ENCODE results near the gene ARPC4.
A peak's percentile ranks its signal among the peaks of the same experiment; 100 is the strongest.

ARPC4 gene

GRCh38 chr3:9806688-9807589, 14.1 kb downstream of the ARPC4 start:
- Histone ChIP-seq H3K27me3 (ENCODE audit: insufficient read depth, low read length, poor library complexity) (no peaks in the 10 kb centered on the region), H2BK120ac (ENCODE audit: low read depth, low read length) (no peak overlapping the region), H3K79me1 (ENCODE audit: low read length) (no peaks in the 10 kb centered on the region), H3K4me3 (ENCODE audit: low read length) (no peak overlapping the region), H3K4me1 (ENCODE audit: control insufficient read depth, low read depth, low read length) (no peaks in the 10 kb centered on the region), H3K79me2 (ENCODE audit: control insufficient read depth, insufficient read depth, low read length) (no peaks in the 10 kb centered on the region), H3K27ac (ENCODE audit: low read depth, low read length) (no peak overlapping the region), H3K18ac (ENCODE audit: low read length) (no peak overlapping the region), H3K23ac (ENCODE audit: low read length) (no peak overlapping the region), H4K8ac (ENCODE audit: low read depth, low read length) (no peak overlapping the region), H3K9ac (ENCODE audit: low read length) (no peak overlapping the region), H3K4me2 (ENCODE audit: low read length) (no peak overlapping the region), H3K36me3 (ENCODE audit: control insufficient read depth, insufficient read depth, low read length) (peaks cover 15% of the 10 kb centered on the region), H2BK5ac (ENCODE audit: low read length) (no peak overlapping the region), H3K56ac (ENCODE audit: low read length) (no peak overlapping the region), H3K4ac (ENCODE audit: low read depth, low read length) (no peak overlapping the region), H4K5ac (ENCODE audit: low read length) (no peak overlapping the region), H2BK15ac (replicated peaks; ENCODE audit: low read depth) (no peak overlapping the region), H2AK5ac (ENCODE audit: low read length) (no peak overlapping the region)
- DNase-seq: no peak
- no CpG with 5 or more reads among the region's 7 CpGs for WGBS (ENCODE audit: extremely low coverage, insufficient coverage, low lambda C conversion rate)

- H3K4ac ChIP-seq (ENCODE audit: low read depth, low read length): no peak overlapping the region
- H3K4me1 ChIP-seq (ENCODE audit: control insufficient read depth, low read depth, low read length): no peaks in the 10 kb centered on the region
- DNase-seq: no peak
- no peak overlapping the region for H4K5ac ChIP-seq (ENCODE audit: low read length)
- H3K4me2 ChIP-seq (ENCODE audit: low read length): no peak overlapping the region
- no peak overlapping the region for H3K4me3 ChIP-seq (ENCODE audit: low read length)
- no peaks in the 10 kb centered on the region for H3K79me1 ChIP-seq (ENCODE audit: low read length)
- no peak overlapping the region for H3K23ac ChIP-seq (ENCODE audit: low read length)
- no peak overlapping the region for H2BK5ac ChIP-seq (ENCODE audit: low read length)
- H2AK5ac ChIP-seq (ENCODE audit: low read length): no peak overlapping the region
- WGBS (ENCODE audit: extremely low coverage, insufficient coverage, low lambda C conversion rate): no CpG with 5 or more reads among the region's 2 CpGs
- H3K18ac ChIP-seq (ENCODE audit: low read length): no peak overlapping the region
- H3K56ac ChIP-seq (ENCODE audit: low read length): no peak overlapping the region
- no peaks in the 10 kb centered on the region for H3K79me2 ChIP-seq (ENCODE audit: control insufficient read depth, insufficient read depth, low read length)
- no peak overlapping the region for H4K8ac ChIP-seq (ENCODE audit: low read depth, low read length)
- H3K9ac ChIP-seq (ENCODE audit: low read length): no peak overlapping the region
- no peak overlapping the region for H2BK15ac ChIP-seq (replicated peaks; ENCODE audit: low read depth)
- peaks cover 15% of the 10 kb centered on the region for H3K36me3 ChIP-seq (ENCODE audit: control insufficient read depth, insufficient read depth, low read length)
- H3K27ac ChIP-seq (ENCODE audit: low read depth, low read length): no peak overlapping the region
- no peak overlapping the region for H2BK120ac ChIP-seq (ENCODE audit: low read depth, low read length)
- no peaks in the 10 kb centered on the region for H3K27me3 ChIP-seq (ENCODE audit: insufficient read depth, low read length, poor library complexity)
These were observed 15.1 kb downstream of the ARPC4 start for GRCh38 chr3:9807981-9808344.

DNA sequence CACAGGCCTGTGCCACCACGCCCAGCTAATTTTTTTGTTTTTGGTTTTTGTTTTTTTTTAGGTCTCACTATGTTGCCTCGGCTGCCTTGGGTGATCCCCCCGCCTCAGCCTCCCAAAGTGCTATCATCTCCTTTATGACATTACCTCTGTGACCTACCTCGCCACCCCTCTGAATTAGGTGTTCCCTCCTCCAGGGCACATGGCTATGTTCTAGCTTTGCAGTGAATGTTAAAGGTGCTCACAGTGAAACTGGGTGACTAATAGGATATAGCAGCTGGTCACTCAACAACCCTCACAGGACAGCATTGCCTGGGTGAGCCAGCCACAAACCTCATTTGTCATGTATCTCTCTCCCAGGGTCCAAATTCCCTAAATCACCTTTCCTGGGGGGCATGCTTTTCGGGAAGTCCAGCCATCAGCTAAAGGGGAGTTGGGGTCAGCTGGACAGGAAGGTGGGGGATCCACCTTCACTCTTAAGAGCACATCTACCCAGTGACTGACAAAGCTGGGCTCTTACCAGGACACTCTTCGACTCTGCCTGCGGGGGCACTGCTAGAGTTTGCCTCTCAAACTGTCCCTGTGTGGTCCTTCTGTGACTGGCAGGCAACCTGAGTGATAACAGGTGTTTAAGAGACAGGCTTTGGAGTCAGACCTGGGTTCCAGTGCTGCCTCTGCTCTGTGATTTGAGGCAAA, 15.6 kb downstream of the ARPC4 start:
- H4K8ac ChIP-seq (ENCODE audit: low read depth, low read length): no peak overlapping the region
- no peaks in the 10 kb centered on the region for H3K79me1 ChIP-seq (ENCODE audit: low read length)
- H2AK5ac ChIP-seq (ENCODE audit: low read length): no peak overlapping the region
- no peak overlapping the region for H3K4me2 ChIP-seq (ENCODE audit: low read length)
- H3K36me3 ChIP-seq (ENCODE audit: control insufficient read depth, insufficient read depth, low read length): peaks cover 13% of the 10 kb centered on the region
- H3K4ac ChIP-seq (ENCODE audit: low read depth, low read length): no peak overlapping the region
- H3K4me3 ChIP-seq (ENCODE audit: low read length): no peak overlapping the region
- H3K23ac ChIP-seq (ENCODE audit: low read length): no peak overlapping the region
- H3K79me2 ChIP-seq (ENCODE audit: control insufficient read depth, insufficient read depth, low read length): no peaks in the 10 kb centered on the region
- no peak overlapping the region for H2BK5ac ChIP-seq (ENCODE audit: low read length)
- H3K27ac ChIP-seq (ENCODE audit: low read depth, low read length): no peak overlapping the region
- H2BK120ac ChIP-seq (ENCODE audit: low read depth, low read length): no peak overlapping the region
- H3K56ac ChIP-seq (ENCODE audit: low read length): no peak overlapping the region
- WGBS (ENCODE audit: extremely low coverage, insufficient coverage, low lambda C conversion rate): no CpG with 5 or more reads among the region's 7 CpGs
- no peak overlapping the region for H3K18ac ChIP-seq (ENCODE audit: low read length)
- DNase-seq: peak; percentile 81
- H3K27me3 ChIP-seq (ENCODE audit: insufficient read depth, low read length, poor library complexity): no peaks in the 10 kb centered on the region
- H3K4me1 ChIP-seq (ENCODE audit: control insufficient read depth, low read depth, low read length): no peaks in the 10 kb centered on the region
- H4K5ac ChIP-seq (ENCODE audit: low read length): no peak overlapping the region
- no peak overlapping the region for H3K9ac ChIP-seq (ENCODE audit: low read length)
- no peak overlapping the region for H2BK15ac ChIP-seq (replicated peaks; ENCODE audit: low read depth)

GRCh38 chr3:9809239-9809614, 16.3 kb downstream of the ARPC4 start:
- H3K56ac ChIP-seq (ENCODE audit: low read length): peak overlapping the region; percentile 25
- no peak overlapping the region for H4K8ac ChIP-seq (ENCODE audit: low read depth, low read length)
- peak overlapping the region; percentile 59 for H3K9ac ChIP-seq (ENCODE audit: low read length)
- H2AK5ac ChIP-seq (ENCODE audit: low read length): no peak overlapping the region
- peak overlapping the region; percentile 33 for H3K4me2 ChIP-seq (ENCODE audit: low read length)
- no peaks in the 10 kb centered on the region for H3K4me1 ChIP-seq (ENCODE audit: control insufficient read depth, low read depth, low read length)
- no peak overlapping the region for H3K23ac ChIP-seq (ENCODE audit: low read length)
- no CpG with 5 or more reads among the region's 4 CpGs for WGBS (ENCODE audit: extremely low coverage, insufficient coverage, low lambda C conversion rate)
- H3K79me1 ChIP-seq (ENCODE audit: low read length): no peaks in the 10 kb centered on the region
- no peaks in the 10 kb centered on the region for H3K27me3 ChIP-seq (ENCODE audit: insufficient read depth, low read length, poor library complexity)
- no peak overlapping the region for H2BK120ac ChIP-seq (ENCODE audit: low read depth, low read length)
- H2BK5ac ChIP-seq (ENCODE audit: low read length): no peak overlapping the region
- H3K4ac ChIP-seq (ENCODE audit: low read depth, low read length): no peak overlapping the region
- H3K4me3 ChIP-seq (ENCODE audit: low read length): no peak overlapping the region
- H3K18ac ChIP-seq (ENCODE audit: low read length): no peak overlapping the region
- peaks cover 10% of the 10 kb centered on the region for H3K36me3 ChIP-seq (ENCODE audit: control insufficient read depth, insufficient read depth, low read length)
- peak; percentile 79 for DNase-seq
- H4K5ac ChIP-seq (ENCODE audit: low read length): no peak overlapping the region
- H3K79me2 ChIP-seq (ENCODE audit: control insufficient read depth, insufficient read depth, low read length): no peaks in the 10 kb centered on the region
- H3K27ac ChIP-seq (ENCODE audit: low read depth, low read length): no peak overlapping the region
- H2BK15ac ChIP-seq (replicated peaks; ENCODE audit: low read depth): no peak overlapping the region

- Histone ChIP-seq H3K18ac (ENCODE audit: low read length) (peak within 1 kb of the TSS; percentile 34), H2BK5ac (ENCODE audit: low read length) (no peak within 1 kb of the TSS), H3K4me1 (ENCODE audit: control insufficient read depth, low read depth, low read length) (no peaks in the 10 kb centered on the region), H3K27me3 (ENCODE audit: insufficient read depth, low read length, poor library complexity) (no peaks in the 10 kb centered on the region), H3K4ac (ENCODE audit: low read depth, low read length) (no peak within 1 kb of the TSS), H3K36me3 (ENCODE audit: control insufficient read depth, insufficient read depth, low read length) (peaks cover 4% of the 10 kb centered on the region), H3K23ac (ENCODE audit: low read length) (no peak within 1 kb of the TSS), H3K4me2 (ENCODE audit: low read length) (peak within 1 kb of the TSS; percentile 56), H3K27ac (ENCODE audit: low read depth, low read length) (no peak within 1 kb of the TSS), H3K56ac (ENCODE audit: low read length) (peak within 1 kb of the TSS; percentile 66), H3K79me2 (ENCODE audit: control insufficient read depth, insufficient read depth, low read length) (no peaks in the 10 kb centered on the region), H4K8ac (ENCODE audit: low read depth, low read length) (no peak within 1 kb of the TSS), H3K4me3 (ENCODE audit: low read length) (peak within 1 kb of the TSS; percentile 23), H4K5ac (ENCODE audit: low read length) (no peak within 1 kb of the TSS), H3K9ac (ENCODE audit: low read length) (peak within 1 kb of the TSS; percentile 59), H3K79me1 (ENCODE audit: low read length) (no peaks in the 10 kb centered on the region), H2AK5ac (ENCODE audit: low read length) (no peak within 1 kb of the TSS), H2BK120ac (ENCODE audit: low read depth, low read length) (no peak within 1 kb of the TSS), H2BK15ac (replicated peaks; ENCODE audit: low read depth) (no peak within 1 kb of the TSS)
- WGBS (ENCODE audit: extremely low coverage, insufficient coverage, low lambda C conversion rate): no CpG with 5 or more reads among the region's 76 CpGs
- DNase-seq: peak; percentile 80
These were observed 16.9 kb downstream of the ARPC4 start, which contains the start of gene TTLL3 for GRCh38 chr3:9809615-9810432. TSS of gene TTLL3 (plus strand) at chr3:9810262. CDS start at chr3:9810662, 400 bp downstream.
